B cell (primary cell): ENCODE results near the gene ASPSCR1.

Experiments
- EZH2 ChIP-seq: IDR thresholded peaks from 2 replicates; pipeline ENCODE4 v1.6.1; 2012; ENCODE audit warnings: borderline replicate concordance, low read depth, mild to moderate bottlenecking, moderate library complexity, low read length; ENCODE audit not compliant: insufficient read depth, poor library complexity, severe bottlenecking
- TF ChIP-seq, protein P1 (sequence below): fragments of 200-600 bp; IDR thresholded peaks from one replicate; pipeline ENCODE4 v1.8.0; 2022; ENCODE audit warnings: antibody characterized with exemption, mild to moderate bottlenecking

DNA sequence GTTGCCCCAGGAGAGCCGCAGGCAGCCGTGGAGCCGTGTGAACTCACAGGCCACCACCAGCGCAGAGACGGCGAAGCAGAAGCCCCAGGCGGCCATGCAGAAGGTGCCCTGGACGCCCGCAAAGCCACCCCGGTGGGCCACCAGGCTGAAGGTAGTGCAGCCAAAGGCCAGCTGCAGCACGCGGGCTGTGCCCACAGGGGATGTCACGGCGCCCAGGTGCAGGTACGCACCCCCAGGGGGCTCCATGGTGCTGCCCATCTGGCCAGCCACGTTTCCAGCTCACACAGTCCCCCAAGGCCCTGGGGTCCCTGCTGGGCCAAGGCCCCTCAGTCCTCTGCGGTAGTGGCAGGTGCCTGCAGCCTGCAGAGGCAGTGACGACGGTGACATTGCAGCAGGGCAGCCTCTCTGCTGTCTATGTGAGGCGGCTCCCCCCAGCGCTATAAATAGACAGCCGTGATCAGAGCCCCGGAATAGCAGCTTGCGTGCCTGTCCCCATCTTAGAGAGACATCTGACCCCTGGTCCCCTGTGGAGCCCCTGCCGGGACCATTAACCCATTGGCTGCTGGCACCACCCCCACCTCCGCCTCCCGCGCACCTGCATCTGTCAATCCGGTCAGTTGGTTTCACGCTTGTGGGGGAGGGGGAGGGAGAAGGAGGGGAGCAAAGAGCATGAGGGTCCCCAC lies 35.8 kb upstream of the ASPSCR1 start:
- no peak for TF ChIP-seq EZH2
- TF ChIP-seq, protein P1, sequence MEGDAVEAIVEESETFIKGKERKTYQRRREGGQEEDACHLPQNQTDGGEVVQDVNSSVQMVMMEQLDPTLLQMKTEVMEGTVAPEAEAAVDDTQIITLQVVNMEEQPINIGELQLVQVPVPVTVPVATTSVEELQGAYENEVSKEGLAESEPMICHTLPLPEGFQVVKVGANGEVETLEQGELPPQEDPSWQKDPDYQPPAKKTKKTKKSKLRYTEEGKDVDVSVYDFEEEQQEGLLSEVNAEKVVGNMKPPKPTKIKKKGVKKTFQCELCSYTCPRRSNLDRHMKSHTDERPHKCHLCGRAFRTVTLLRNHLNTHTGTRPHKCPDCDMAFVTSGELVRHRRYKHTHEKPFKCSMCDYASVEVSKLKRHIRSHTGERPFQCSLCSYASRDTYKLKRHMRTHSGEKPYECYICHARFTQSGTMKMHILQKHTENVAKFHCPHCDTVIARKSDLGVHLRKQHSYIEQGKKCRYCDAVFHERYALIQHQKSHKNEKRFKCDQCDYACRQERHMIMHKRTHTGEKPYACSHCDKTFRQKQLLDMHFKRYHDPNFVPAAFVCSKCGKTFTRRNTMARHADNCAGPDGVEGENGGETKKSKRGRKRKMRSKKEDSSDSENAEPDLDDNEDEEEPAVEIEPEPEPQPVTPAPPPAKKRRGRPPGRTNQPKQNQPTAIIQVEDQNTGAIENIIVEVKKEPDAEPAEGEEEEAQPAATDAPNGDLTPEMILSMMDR: no peak
